ENCODE measurements around the gene AKIRIN2. TPM values are rescaled to one million over a fixed set of nuclear protein-coding genes. Genes with fewer than 3 reads are reported as not detected.

Gene AKIRIN2
- total RNA-seq, 4 donors from 2014 or later: 20.1 to 24.0 (median 21.9) TPM

GRCh38 chr6:87741001-87741650 is 39.1 kb upstream of the AKIRIN2 start:
- H3K4me1 ChIP-seq: no peaks in the 10 kb centered on the region
- H3K27me3 ChIP-seq: no peaks in the 10 kb centered on the region
- no peaks in the 10 kb centered on the region for H3K9me3 ChIP-seq
- DNase-seq: no peak
- H3K36me3 ChIP-seq: no peaks in the 10 kb centered on the region
- TF ChIP-seq CTCF (IDR thresholded peaks at IDR 0.05): no peak
- no peak overlapping the region for H3K4me3 ChIP-seq (replicated peaks in 1 of 3)
- H3K27ac ChIP-seq: no peak overlapping the region
- 87 to 88% methylated on average over 9 of the region's 9 CpGs for WGBS, 2 donors
- intact Hi-C loops (cut with DNase I): no loop called here

- TF ChIP-seq POLR2A (IDR thresholded peaks at IDR 0.05) (no peak), CTCF (IDR thresholded peaks at IDR 0.05) (no peak)
- no peak for DNase-seq
- H3K27me3 ChIP-seq: no peaks in the 10 kb centered on the region
- H3K27ac ChIP-seq: no peak overlapping the region
- no peaks in the 10 kb centered on the region for H3K9me3 ChIP-seq
- WGBS, 2 donors: 83 to 89% methylated on average over 4 of the region's 4 CpGs
- no peaks in the 10 kb centered on the region for H3K36me3 ChIP-seq
- H3K4me1 ChIP-seq: no peaks in the 10 kb centered on the region
- intact Hi-C loops (cut with DNase I): no loop called here
- no peak overlapping the region for H3K4me3 ChIP-seq (replicated peaks in 1 of 3)
Measured at GRCh38 chr6:87738744-87739143, 36.7 kb upstream of the AKIRIN2 start.

GRCh38 chr6:87738000-87738399 is 36.0 kb upstream of the AKIRIN2 start:
- intact Hi-C loops (cut with DNase I): no loop called here
- DNase-seq: no peak
- H3K4me3 ChIP-seq (replicated peaks in 1 of 3): no peak overlapping the region
- H3K27ac ChIP-seq: no peak overlapping the region
- H3K36me3 ChIP-seq: no peaks in the 10 kb centered on the region
- H3K9me3 ChIP-seq: no peaks in the 10 kb centered on the region
- no peaks in the 10 kb centered on the region for H3K27me3 ChIP-seq
- no peak for TF ChIP-seq POLR2A (IDR thresholded peaks at IDR 0.05)
- TF ChIP-seq CTCF (IDR thresholded peaks at IDR 0.05): no peak
- no peaks in the 10 kb centered on the region for H3K4me1 ChIP-seq
- 92 to 94% methylated on average over 3 of the region's 3 CpGs for WGBS, 2 donors

- intact Hi-C loops (cut with DNase I): no loop called here
- Histone ChIP-seq H3K27ac (no peak overlapping the region), H3K27me3 (no peaks in the 10 kb centered on the region), H3K36me3 (no peaks in the 10 kb centered on the region), H3K9me3 (no peaks in the 10 kb centered on the region), H3K4me3 (replicated peaks in 1 of 3) (no peak overlapping the region), H3K4me1 (peaks cover 8% of the 10 kb centered on the region in 2 donors)
- 74 to 78% methylated on average over 5 of the region's 5 CpGs for WGBS, 2 donors
- TF ChIP-seq CTCF (IDR thresholded peaks at IDR 0.05) (no peak), POLR2A (IDR thresholded peaks at IDR 0.05) (no peak)
- DNase-seq: no peak
Measured at GRCh38 chr6:87736809-87737540, 34.9 kb upstream of the AKIRIN2 start.
